ENCODE data around the gene LENEP. TPM values are rescaled to one million over a fixed set of nuclear protein-coding genes. Genes with fewer than 3 reads are reported as not detected.

Gene LENEP
- total RNA-seq, 3 donors from 2014 or later (not counting 1 experiment from before 2014, with no cell fraction given) = not detected

- under 1% methylated on average over 93 of the region's 93 CpGs for WGBS (ENCODE audit: insufficient coverage)
- no peaks in the 10 kb centered on the region for H3K36me3 Mint-ChIP-seq
- peaks cover 20 to 31% of the 10 kb centered on the region in 2 donors for H3K4me1 Mint-ChIP-seq
Observed at GRCh38 chr1:154961207-154962155, 31.9 kb upstream of the LENEP start, which contains the start of gene PYGO2. TSS of gene PYGO2 (minus strand) at chr1:154961782. CDS start at chr1:154961576, 206 bp downstream.

GRCh38 chr1:154962156-154962749, 31.1 kb upstream of the LENEP start:
- H3K4me1 Mint-ChIP-seq = peaks cover 18 to 29% of the 10 kb centered on the region in 2 donors
- H3K27me3 ChIP-seq (ENCODE audit: control insufficient read depth, insufficient read depth, low read length) = no peaks in the 10 kb centered on the region
- H3K4me3 Mint-ChIP-seq = peak overlapping the region; percentile 89
- peaks cover 49% of the 10 kb centered on the region for H3K36me3 ChIP-seq (ENCODE audit: control insufficient read depth, insufficient read depth, low read length)
- H3K9me3 ChIP-seq (ENCODE audit: control insufficient read depth, insufficient read depth, low read length) = no peaks in the 10 kb centered on the region
- peak; percentile 15 for TF ChIP-seq CTCF (IDR thresholded peaks at IDR 0.05)
- 2% methylated on average over 24 of the region's 25 CpGs for WGBS (ENCODE audit: insufficient coverage)
- peak in 1 of 2 donors; percentile 50 for DNase-seq
- intact Hi-C loops (cut with micrococcal nuclease) = loop anchor here (1.0 kb wide), 1 partner anchor 55 kb away; no protein-coding TSS in a partner anchor
- peak overlapping the region; percentile 88 for H3K27ac Mint-ChIP-seq
- H3K4me3 ChIP-seq (ENCODE audit: low read length) = peak overlapping the region; percentile 65
- no peaks in the 10 kb centered on the region for H3K27me3 Mint-ChIP-seq (ENCODE audit: low read depth in 2 of 2)
- peak overlapping the region; percentile 93 for H3K27ac ChIP-seq (ENCODE audit: low read length)
- H3K4me1 ChIP-seq (ENCODE audit: control insufficient read depth, insufficient read depth, low read length) = peaks cover 20% of the 10 kb centered on the region
- peak; percentile 2 to 13 (median 8) for ATAC-seq
- no peaks in the 10 kb centered on the region for H3K36me3 Mint-ChIP-seq
- no peaks in the 10 kb centered on the region for H3K9me3 Mint-ChIP-seq

More at GRCh38 chr1:154961207-154962155, 31.9 kb upstream of the LENEP start, which contains the start of gene PYGO2:
- DNase-seq (peak; percentile 79 to 89), ATAC-seq (peak; percentile 82 to 90 (median 84))
- Histone ChIP-seq H3K27me3 (ENCODE audit: control insufficient read depth, insufficient read depth, low read length) (no peaks in the 10 kb centered on the region), H3K36me3 (ENCODE audit: control insufficient read depth, insufficient read depth, low read length) (peaks cover 41% of the 10 kb centered on the region), H3K4me1 (ENCODE audit: control insufficient read depth, insufficient read depth, low read length) (peaks cover 24% of the 10 kb centered on the region), H3K27ac (ENCODE audit: low read length) (peak within 1 kb of the TSS; percentile 93), H3K9me3 (ENCODE audit: control insufficient read depth, insufficient read depth, low read length) (no peaks in the 10 kb centered on the region), H3K4me3 (ENCODE audit: low read length) (peak within 1 kb of the TSS; percentile 65)
- peak; percentile 76 for TF ChIP-seq CTCF (IDR thresholded peaks at IDR 0.05)
- Mint-ChIP-seq H3K9me3 (no peaks in the 10 kb centered on the region), H3K27me3 (ENCODE audit: low read depth in 2 of 2) (no peaks in the 10 kb centered on the region), H3K27ac (peak within 1 kb of the TSS; percentile 88), H3K4me3 (peak within 1 kb of the TSS; percentile 91)
- intact Hi-C loops (cut with micrococcal nuclease) = loop anchor here (1.0 to 2.0 kb wide), 2 partner anchors 37 to 56 kb away; no protein-coding TSS in a partner anchor

- Mint-ChIP-seq H3K27me3 (ENCODE audit: low read depth in 2 of 2) (no peaks in the 10 kb centered on the region), H3K27ac (peak overlapping the region; percentile 88), H3K36me3 (no peaks in the 10 kb centered on the region), H3K4me3 (peak overlapping the region; percentile 89), H3K9me3 (no peaks in the 10 kb centered on the region), H3K4me1 (peaks cover 18 to 29% of the 10 kb centered on the region in 2 donors)
- Histone ChIP-seq H3K27me3 (ENCODE audit: control insufficient read depth, insufficient read depth, low read length) (no peaks in the 10 kb centered on the region), H3K36me3 (ENCODE audit: control insufficient read depth, insufficient read depth, low read length) (peaks cover 55% of the 10 kb centered on the region), H3K27ac (ENCODE audit: low read length) (peak overlapping the region; percentile 93), H3K4me3 (ENCODE audit: low read length) (no peak overlapping the region), H3K9me3 (ENCODE audit: control insufficient read depth, insufficient read depth, low read length) (no peaks in the 10 kb centered on the region), H3K4me1 (ENCODE audit: control insufficient read depth, insufficient read depth, low read length) (peaks cover 20% of the 10 kb centered on the region)
- WGBS (ENCODE audit: insufficient coverage) = 88% methylated on average over 6 of the region's 6 CpGs
- intact Hi-C loops (cut with micrococcal nuclease) = loop anchor here (1.0 kb wide), 1 partner anchor 54 kb away; no protein-coding TSS in a partner anchor
- DNase-seq (no peak), ATAC-seq (no peak)
- TF ChIP-seq CTCF (IDR thresholded peaks at IDR 0.05) = no peak
Observed at GRCh38 chr1:154962795-154963330, 30.5 kb upstream of the LENEP start.

Measured in natural killer cell (primary cell).